WTC11 (cell line): ENCODE data around the gene U2AF2. TPM values are rescaled to one million over a fixed set of nuclear protein-coding genes. Genes with fewer than 3 reads are reported as not detected.

ENCODE experiments used
- ATAC-seq: fragments of 200-7000 bp; cut with Tn5 transposase; 2 replicates; pipeline ENCODE4 v1.10.0; 2021; ENCODE audit warnings: mild to moderate bottlenecking, moderate library complexity
- CTCF ChIA-PET: fragments of 300-600 bp; sonication (Branson Sonifier 250); formaldehyde crosslinking; loops from one replicate; lab custom pipeline; 2021; ENCODE audit warnings: antibody characterized with exemption; lab: Charles Lee
- POLR2A ChIA-PET: fragments of 350-600 bp; sonication (Branson Sonifier 250); formaldehyde crosslinking; loops from one replicate; lab custom pipeline; 2021; ENCODE audit warnings: antibody characterized with exemption; lab: Charles Lee
- DNase-seq: peaks from one replicate; pipeline ENCODE4 v3.0.0; 2021; ENCODE audit warnings: low spot score
- H3K27ac Mint-ChIP-seq: 2 replicates; pipeline ENCODE4 v1.8.0; 2021; ENCODE audit warnings: mixed read lengths
- H3K27me3 Mint-ChIP-seq: 2 replicates; pipeline ENCODE4 v1.8.0; 2021; ENCODE audit warnings: low read depth, mild to moderate bottlenecking, moderate library complexity, mixed read lengths
- H3K36me3 Mint-ChIP-seq: 2 replicates; pipeline ENCODE4 v1.8.0; 2021; ENCODE audit warnings: mixed read lengths
- H3K4me1 Mint-ChIP-seq: 2 replicates; pipeline ENCODE4 v1.8.0; 2022; ENCODE audit warnings: mixed read lengths
- H3K4me3 Mint-ChIP-seq: 2 replicates; pipeline ENCODE4 v1.8.0; 2021; ENCODE audit warnings: mild to moderate bottlenecking, moderate library complexity, mixed read lengths
- H3K9me3 Mint-ChIP-seq: 2 replicates; pipeline ENCODE4 v1.8.0; 2021; ENCODE audit warnings: mixed read lengths
- ATF1 ChIP-seq: sonication (generic); formaldehyde crosslinking; IDR thresholded peaks from 2 replicates; pipeline ENCODE4 v1.8.1; 2023; ENCODE audit warnings: mild to moderate bottlenecking, moderate library complexity, missing genetic modification reagents
- FOXJ3 ChIP-seq: sonication (generic); formaldehyde crosslinking; IDR thresholded peaks from 2 replicates; pipeline ENCODE4 v1.9.0; 2021; ENCODE audit warnings: missing genetic modification reagents, mild to moderate bottlenecking, borderline replicate concordance
- HMGA2 ChIP-seq: fragments of 250-450 bp; sonication (Bioruptor Pico); IDR thresholded peaks from 2 replicates; pipeline ENCODE4 v1.4.0; 2021; ENCODE audit warnings: mild to moderate bottlenecking, moderate library complexity
- NR1H2 ChIP-seq: sonication (generic); formaldehyde crosslinking; IDR thresholded peaks from 2 replicates; pipeline ENCODE4 v1.9.0; 2021; ENCODE audit warnings: mild to moderate bottlenecking, moderate library complexity, missing genetic modification reagents
- RORB ChIP-seq: fragments of 250-450 bp; sonication (Bioruptor Pico); IDR thresholded peaks from 2 replicates; pipeline ENCODE4 v1.9.0; 2021; ENCODE audit warnings: mild to moderate bottlenecking
- SMAD3 ChIP-seq: sonication (generic); formaldehyde crosslinking; IDR thresholded peaks from 2 replicates; pipeline ENCODE4 v1.8.0; 2022; ENCODE audit warnings: missing genetic modification reagents, mild to moderate bottlenecking, borderline replicate concordance
- TCF7 ChIP-seq: sonication (generic); formaldehyde crosslinking; IDR thresholded peaks from 2 replicates; pipeline ENCODE4 v1.8.0; 2022; ENCODE audit warnings: mild to moderate bottlenecking, low read depth, missing genetic modification reagents, moderate library complexity
- TEAD1 ChIP-seq: sonication (generic); formaldehyde crosslinking; IDR thresholded peaks from 2 replicates; pipeline ENCODE4 v1.8.0; 2022; ENCODE audit warnings: mild to moderate bottlenecking, missing genetic modification reagents
- ZNF121 ChIP-seq: sonication (generic); formaldehyde crosslinking; IDR thresholded peaks from 2 replicates; pipeline ENCODE4 v1.8.0; 2023; ENCODE audit warnings: missing genetic modification reagents
- ZNF232 ChIP-seq: sonication (generic); formaldehyde crosslinking; IDR thresholded peaks from 2 replicates; pipeline ENCODE4 v1.8.0; 2022; ENCODE audit warnings: mild to moderate bottlenecking, missing genetic modification reagents
- total RNA-seq: library from RNA; stranded (reverse); gene quantifications from 3 replicates; pipeline ENCODE4 v1.2.3, GENCODE V29; 2021
- TF ChIP-seq, protein P1 (sequence below): sonication (generic); formaldehyde crosslinking; IDR thresholded peaks from 2 replicates; pipeline ENCODE4 v1.8.1; 2023; ENCODE audit warnings: mild to moderate bottlenecking, missing genetic modification reagents
- TF ChIP-seq, protein P2 (sequence below): sonication (generic); formaldehyde crosslinking; IDR thresholded peaks from 2 replicates; pipeline ENCODE4 v1.8.1; 2022; ENCODE audit warnings: mild to moderate bottlenecking, missing genetic modification reagents, moderate library complexity, borderline replicate concordance
- TF ChIP-seq, protein P3 (sequence below): sonication (generic); formaldehyde crosslinking; IDR thresholded peaks from 2 replicates; pipeline ENCODE4 v1.8.1; 2022; ENCODE audit warnings: low read depth, missing genetic modification reagents, borderline replicate concordance
- TF ChIP-seq, protein P4 (sequence below): sonication (generic); formaldehyde crosslinking; IDR thresholded peaks from 2 replicates; pipeline ENCODE4 v1.8.1; 2023; ENCODE audit warnings: mild to moderate bottlenecking, missing genetic modification reagents, moderate library complexity
- TF ChIP-seq, protein P5 (sequence below): fragments of 250-450 bp; sonication (Bioruptor Pico); conservative IDR thresholded peaks from 2 replicates; pipeline ENCODE4 v1.9.0; 2021; ENCODE audit warnings: mild to moderate bottlenecking
- TF ChIP-seq, protein P6 (sequence below): fragments of 200-600 bp; IDR thresholded peaks from 2 replicates; pipeline ENCODE4 v1.8.0; 2022; ENCODE audit warnings: antibody characterized with exemption

U2AF2 gene
- total RNA-seq, 1 experiment from 2014 or later = 302 TPM

DNA sequence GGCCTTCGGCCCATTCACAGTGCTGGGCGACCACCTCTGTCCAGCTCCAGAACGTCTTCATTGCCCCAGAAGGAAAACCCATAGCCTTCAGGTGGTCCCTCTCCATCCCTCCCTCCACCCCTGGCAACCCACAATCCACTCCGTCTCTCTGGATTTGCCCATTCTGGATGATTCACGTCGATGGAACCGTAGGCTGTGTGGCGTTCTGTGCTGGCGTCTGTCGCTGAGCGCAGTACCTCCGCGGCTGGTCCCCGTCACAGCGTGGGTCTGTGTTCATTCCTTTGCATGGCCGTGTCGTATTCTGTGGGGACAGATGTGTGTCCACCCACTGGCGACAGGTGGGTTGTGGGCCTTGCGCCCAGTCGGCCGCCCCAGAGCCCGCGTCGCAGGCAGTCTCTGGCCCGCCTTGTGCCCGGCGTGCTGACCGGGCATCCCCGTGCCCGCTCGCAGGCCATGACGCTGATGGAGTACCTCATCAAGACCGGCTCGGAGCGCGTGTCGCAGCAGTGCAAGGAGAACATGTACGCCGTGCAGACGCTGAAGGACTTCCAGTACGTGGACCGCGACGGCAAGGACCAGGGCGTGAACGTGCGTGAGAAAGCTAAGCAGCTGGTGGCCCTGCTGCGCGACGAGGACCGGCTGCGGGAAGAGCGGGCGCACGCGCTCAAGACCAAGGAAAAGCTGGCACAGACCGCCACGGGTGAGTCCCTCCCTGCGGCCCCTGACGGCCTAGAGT, 30.3 kb downstream of the U2AF2 start (continued):
- no peak for TF ChIP-seq NR1H2 (CRISPR knock-in tag)
- TF ChIP-seq, protein P1, sequence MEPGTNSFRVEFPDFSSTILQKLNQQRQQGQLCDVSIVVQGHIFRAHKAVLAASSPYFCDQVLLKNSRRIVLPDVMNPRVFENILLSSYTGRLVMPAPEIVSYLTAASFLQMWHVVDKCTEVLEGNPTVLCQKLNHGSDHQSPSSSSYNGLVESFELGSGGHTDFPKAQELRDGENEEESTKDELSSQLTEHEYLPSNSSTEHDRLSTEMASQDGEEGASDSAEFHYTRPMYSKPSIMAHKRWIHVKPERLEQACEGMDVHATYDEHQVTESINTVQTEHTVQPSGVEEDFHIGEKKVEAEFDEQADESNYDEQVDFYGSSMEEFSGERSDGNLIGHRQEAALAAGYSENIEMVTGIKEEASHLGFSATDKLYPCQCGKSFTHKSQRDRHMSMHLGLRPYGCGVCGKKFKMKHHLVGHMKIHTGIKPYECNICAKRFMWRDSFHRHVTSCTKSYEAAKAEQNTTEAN = no peak
- TF ChIP-seq HMGA2 (CRISPR knock-in tag) = no peak
- TF ChIP-seq TEAD1 (CRISPR knock-in tag) = no peak

DNA sequence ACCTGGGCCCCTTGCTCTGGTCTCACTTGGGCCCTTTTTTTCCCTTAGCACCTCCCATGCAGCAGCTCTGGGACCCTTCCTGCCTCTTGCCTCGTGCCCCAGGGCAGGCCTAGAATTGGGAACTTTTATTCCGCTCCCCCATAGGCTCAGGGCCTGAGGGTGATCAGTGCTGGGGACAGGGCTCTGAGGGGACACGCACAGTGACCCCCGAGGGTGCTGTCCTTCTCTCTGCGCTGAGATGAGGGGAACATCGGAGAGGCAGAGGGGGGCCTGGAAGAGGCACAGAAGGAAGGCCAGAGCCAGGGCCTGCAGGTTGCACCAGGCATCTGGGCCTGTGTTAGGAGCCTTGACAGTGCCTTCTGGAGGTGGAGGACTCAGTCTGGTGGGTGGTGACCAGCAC, 30.9 kb downstream of the U2AF2 start:
- DNase-seq (no peak), ATAC-seq (no peak)
- ChIA-PET POLR2A (no interaction called here), CTCF (no interaction called here)
- peaks cover 12% of the 10 kb centered on the region; the same call in 1 of the 2 replicates for H3K36me3 Mint-ChIP-seq
- TF ChIP-seq ZNF232 (no peak), FOXJ3 (CRISPR knock-in tag) (no peak), TCF7 (CRISPR knock-in tag) (no peak), RORB (no peak), ATF1 (no peak), SMAD3 (no peak), ZNF121 (CRISPR knock-in tag) (no peak)
- TF ChIP-seq, protein P2, sequence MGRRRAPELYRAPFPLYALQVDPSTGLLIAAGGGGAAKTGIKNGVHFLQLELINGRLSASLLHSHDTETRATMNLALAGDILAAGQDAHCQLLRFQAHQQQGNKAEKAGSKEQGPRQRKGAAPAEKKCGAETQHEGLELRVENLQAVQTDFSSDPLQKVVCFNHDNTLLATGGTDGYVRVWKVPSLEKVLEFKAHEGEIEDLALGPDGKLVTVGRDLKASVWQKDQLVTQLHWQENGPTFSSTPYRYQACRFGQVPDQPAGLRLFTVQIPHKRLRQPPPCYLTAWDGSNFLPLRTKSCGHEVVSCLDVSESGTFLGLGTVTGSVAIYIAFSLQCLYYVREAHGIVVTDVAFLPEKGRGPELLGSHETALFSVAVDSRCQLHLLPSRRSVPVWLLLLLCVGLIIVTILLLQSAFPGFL = no peak
- TF ChIP-seq, protein P3, sequence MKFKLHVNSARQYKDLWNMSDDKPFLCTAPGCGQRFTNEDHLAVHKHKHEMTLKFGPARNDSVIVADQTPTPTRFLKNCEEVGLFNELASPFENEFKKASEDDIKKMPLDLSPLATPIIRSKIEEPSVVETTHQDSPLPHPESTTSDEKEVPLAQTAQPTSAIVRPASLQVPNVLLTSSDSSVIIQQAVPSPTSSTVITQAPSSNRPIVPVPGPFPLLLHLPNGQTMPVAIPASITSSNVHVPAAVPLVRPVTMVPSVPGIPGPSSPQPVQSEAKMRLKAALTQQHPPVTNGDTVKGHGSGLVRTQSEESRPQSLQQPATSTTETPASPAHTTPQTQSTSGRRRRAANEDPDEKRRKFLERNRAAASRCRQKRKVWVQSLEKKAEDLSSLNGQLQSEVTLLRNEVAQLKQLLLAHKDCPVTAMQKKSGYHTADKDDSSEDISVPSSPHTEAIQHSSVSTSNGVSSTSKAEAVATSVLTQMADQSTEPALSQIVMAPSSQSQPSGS = no peak
- TF ChIP-seq, protein P4, sequence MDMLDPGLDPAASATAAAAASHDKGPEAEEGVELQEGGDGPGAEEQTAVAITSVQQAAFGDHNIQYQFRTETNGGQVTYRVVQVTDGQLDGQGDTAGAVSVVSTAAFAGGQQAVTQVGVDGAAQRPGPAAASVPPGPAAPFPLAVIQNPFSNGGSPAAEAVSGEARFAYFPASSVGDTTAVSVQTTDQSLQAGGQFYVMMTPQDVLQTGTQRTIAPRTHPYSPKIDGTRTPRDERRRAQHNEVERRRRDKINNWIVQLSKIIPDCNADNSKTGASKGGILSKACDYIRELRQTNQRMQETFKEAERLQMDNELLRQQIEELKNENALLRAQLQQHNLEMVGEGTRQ (CRISPR knock-in tag) = no peak
- TF ChIP-seq, protein P5, sequence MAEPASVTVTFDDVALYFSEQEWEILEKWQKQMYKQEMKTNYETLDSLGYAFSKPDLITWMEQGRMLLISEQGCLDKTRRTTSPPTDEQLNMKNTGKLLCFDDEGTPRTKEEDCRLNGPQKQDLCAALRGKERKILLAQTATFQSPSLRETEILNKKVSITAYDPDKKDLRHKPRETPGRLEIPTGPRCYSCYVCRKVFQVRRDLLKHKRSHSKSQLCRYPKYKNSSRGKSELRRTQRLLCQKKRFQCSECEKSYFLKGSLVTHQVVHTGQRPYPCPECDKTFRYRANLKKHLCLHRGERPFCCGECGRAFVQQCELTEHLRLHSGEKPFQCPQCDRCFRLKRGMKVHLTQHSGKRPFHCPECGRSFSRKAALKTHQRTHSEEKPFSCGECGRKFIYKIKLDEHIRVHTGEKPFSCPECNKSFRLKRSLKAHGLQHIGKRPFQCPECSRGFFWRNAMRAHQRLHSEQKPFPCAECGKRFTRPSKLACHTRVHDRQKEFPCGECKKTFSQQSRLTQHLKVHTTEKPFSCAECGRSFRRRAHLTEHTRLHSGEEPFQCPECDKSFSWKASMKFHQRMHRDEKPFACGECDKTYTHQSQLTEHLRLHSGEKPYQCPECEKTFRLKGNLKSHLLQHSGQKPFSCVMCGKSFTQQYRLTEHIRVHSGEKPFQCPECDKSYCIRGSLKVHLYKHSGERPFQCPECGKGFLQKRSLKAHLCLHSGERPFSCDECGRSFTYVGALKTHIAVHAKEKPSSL (CRISPR knock-in tag) = no peak
- TF ChIP-seq, protein P6, sequence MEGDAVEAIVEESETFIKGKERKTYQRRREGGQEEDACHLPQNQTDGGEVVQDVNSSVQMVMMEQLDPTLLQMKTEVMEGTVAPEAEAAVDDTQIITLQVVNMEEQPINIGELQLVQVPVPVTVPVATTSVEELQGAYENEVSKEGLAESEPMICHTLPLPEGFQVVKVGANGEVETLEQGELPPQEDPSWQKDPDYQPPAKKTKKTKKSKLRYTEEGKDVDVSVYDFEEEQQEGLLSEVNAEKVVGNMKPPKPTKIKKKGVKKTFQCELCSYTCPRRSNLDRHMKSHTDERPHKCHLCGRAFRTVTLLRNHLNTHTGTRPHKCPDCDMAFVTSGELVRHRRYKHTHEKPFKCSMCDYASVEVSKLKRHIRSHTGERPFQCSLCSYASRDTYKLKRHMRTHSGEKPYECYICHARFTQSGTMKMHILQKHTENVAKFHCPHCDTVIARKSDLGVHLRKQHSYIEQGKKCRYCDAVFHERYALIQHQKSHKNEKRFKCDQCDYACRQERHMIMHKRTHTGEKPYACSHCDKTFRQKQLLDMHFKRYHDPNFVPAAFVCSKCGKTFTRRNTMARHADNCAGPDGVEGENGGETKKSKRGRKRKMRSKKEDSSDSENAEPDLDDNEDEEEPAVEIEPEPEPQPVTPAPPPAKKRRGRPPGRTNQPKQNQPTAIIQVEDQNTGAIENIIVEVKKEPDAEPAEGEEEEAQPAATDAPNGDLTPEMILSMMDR = no peak
- no peak overlapping the region for H3K27ac Mint-ChIP-seq
- H3K4me1 Mint-ChIP-seq = no peaks in the 10 kb centered on the region
- H3K9me3 Mint-ChIP-seq = no peaks in the 10 kb centered on the region
- H3K4me3 Mint-ChIP-seq = no peak overlapping the region
- no peaks in the 10 kb centered on the region for H3K27me3 Mint-ChIP-seq
